K562 (cell line): ENCODE data around the gene PRKG1.

Experiments used
- DPF2 ChIP-seq: fragments of 450-650 bp; IDR thresholded peaks from 2 replicates; pipeline ENCODE4 v1.6.1; 2016
- EZH2 ChIP-seq: IDR thresholded peaks from 2 replicates; pipeline ENCODE4 v1.6.1; 2012; ENCODE audit warnings: low read depth, mild to moderate bottlenecking, inconsistent platforms, low read length, borderline replicate concordance
- PHB ChIP-seq: fragments of 250-450 bp; sonication (Bioruptor Pico); IDR thresholded peaks from 2 replicates; pipeline ENCODE4 v1.5.0; 2021
- SIN3A ChIP-seq, 2 experiments: fragments of 150-350 bp in 1 of 2; IDR thresholded peaks; 2 replicates each; pipeline ENCODE4 v1.6.1; 2011 to 2016; ENCODE audit warnings: borderline replicate concordance in 2 of 2, low read depth in 2 of 2, low read length in 2 of 2, mild to moderate bottlenecking in 2 of 2, moderate library complexity in 2 of 2; ENCODE audit not compliant: control insufficient read depth in 1 of 2
- SMAD4 ChIP-seq: fragments of 250-450 bp; sonication (Bioruptor Pico); conservative IDR thresholded peaks from 2 replicates; pipeline ENCODE4 v1.8.0; 2021; ENCODE audit warnings: inconsistent platforms, mild to moderate bottlenecking, moderate library complexity
- ZFP36 ChIP-seq: fragments of 150-350 bp; IDR thresholded peaks from 2 replicates; pipeline ENCODE4 v1.6.1; 2018; ENCODE audit warnings: low read length, low read depth; ENCODE audit not compliant: partially characterized antibody
- ZNF311 ChIP-seq: fragments of 250-450 bp; sonication (Bioruptor Pico); IDR thresholded peaks from 2 replicates; pipeline ENCODE4 v1.4.0; 2020; ENCODE audit warnings: mild to moderate bottlenecking, moderate library complexity
- TF ChIP-seq, protein P1 (sequence below), 3 experiments: IDR thresholded peaks in 2 of 3; conservative IDR thresholded peaks in 1 of 3; 2 replicates each; pipeline ENCODE4 v1.5.1; 2011 to 2012; ENCODE audit warnings: low read length in 3 of 3, mild to moderate bottlenecking in 3 of 3, control low read depth in 2 of 3, improper control_type of control experiment in 1 of 3, inconsistent platforms in 1 of 3, low read depth in 1 of 3, mixed read lengths in 1 of 3, moderate library complexity in 1 of 3; ENCODE audit not compliant: insufficient read depth in 2 of 3
- TF ChIP-seq, protein P2 (sequence below): fragments of 450-650 bp; IDR thresholded peaks from 2 replicates; pipeline ENCODE4 v1.6.1; 2017; ENCODE audit warnings: antibody characterized with exemption

DNA sequence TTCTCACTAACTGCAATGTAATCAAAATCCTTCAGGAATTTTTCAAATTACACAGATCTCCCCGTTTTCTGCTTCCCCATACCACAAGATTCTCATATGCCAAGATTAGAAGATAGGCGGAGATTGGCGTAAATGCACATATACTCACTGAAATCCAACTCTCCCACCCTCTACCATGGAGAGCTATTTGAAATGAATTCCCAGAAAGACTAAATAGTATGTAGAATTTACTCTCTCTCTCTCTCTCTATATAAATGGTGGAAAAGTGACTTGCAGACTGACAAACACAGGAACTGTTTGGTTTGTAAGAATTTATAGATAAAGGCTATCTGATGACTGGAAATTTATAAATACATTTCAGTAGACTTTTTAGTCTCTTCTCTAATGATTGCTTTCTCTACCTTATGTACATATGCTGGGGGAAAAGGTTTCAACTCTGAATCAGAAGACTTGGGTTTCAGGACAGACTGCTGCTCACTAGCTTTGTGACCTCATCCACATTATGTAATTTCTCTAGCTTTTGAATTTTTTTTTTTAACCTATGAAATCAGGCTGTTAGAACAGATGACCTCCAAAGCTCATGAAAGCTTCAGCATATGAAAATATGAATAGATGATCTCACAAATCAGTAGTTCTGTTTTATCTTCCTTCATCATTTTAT is 692.9 kb downstream of the PRKG1 start:
- TF ChIP-seq EZH2 (no peak), ZFP36 (no peak), ZNF311 (no peak), SMAD4 (CRISPR knock-in tag) (no peak), SIN3A (IDR thresholded peaks at IDR 0.05; ENCODE audit: borderline replicate concordance in 2 of 2, control insufficient read depth in 1 of 2, low read depth in 2 of 2, low read length in 2 of 2) (no peak), PHB (CRISPR knock-in tag) (no peak), DPF2 (no peak)
- TF ChIP-seq, protein P1, sequence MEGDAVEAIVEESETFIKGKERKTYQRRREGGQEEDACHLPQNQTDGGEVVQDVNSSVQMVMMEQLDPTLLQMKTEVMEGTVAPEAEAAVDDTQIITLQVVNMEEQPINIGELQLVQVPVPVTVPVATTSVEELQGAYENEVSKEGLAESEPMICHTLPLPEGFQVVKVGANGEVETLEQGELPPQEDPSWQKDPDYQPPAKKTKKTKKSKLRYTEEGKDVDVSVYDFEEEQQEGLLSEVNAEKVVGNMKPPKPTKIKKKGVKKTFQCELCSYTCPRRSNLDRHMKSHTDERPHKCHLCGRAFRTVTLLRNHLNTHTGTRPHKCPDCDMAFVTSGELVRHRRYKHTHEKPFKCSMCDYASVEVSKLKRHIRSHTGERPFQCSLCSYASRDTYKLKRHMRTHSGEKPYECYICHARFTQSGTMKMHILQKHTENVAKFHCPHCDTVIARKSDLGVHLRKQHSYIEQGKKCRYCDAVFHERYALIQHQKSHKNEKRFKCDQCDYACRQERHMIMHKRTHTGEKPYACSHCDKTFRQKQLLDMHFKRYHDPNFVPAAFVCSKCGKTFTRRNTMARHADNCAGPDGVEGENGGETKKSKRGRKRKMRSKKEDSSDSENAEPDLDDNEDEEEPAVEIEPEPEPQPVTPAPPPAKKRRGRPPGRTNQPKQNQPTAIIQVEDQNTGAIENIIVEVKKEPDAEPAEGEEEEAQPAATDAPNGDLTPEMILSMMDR (IDR thresholded peaks at IDR 0.05 in 2 of 3, conservative IDR thresholded peaks at IDR 0.05 in 1 of 3; ENCODE audit: insufficient read depth in 2 of 3, low read depth in 1 of 3, low read length in 3 of 3), result no peak
- TF ChIP-seq, protein P2, sequence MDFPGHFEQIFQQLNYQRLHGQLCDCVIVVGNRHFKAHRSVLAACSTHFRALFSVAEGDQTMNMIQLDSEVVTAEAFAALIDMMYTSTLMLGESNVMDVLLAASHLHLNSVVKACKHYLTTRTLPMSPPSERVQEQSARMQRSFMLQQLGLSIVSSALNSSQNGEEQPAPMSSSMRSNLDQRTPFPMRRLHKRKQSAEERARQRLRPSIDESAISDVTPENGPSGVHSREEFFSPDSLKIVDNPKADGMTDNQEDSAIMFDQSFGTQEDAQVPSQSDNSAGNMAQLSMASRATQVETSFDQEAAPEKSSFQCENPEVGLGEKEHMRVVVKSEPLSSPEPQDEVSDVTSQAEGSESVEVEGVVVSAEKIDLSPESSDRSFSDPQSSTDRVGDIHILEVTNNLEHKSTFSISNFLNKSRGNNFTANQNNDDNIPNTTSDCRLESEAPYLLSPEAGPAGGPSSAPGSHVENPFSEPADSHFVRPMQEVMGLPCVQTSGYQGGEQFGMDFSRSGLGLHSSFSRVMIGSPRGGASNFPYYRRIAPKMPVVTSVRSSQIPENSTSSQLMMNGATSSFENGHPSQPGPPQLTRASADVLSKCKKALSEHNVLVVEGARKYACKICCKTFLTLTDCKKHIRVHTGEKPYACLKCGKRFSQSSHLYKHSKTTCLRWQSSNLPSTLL, result no peak
